Measurements from ENCODE around the gene TRAK1. TPM values are rescaled to one million over a fixed set of nuclear protein-coding genes. Genes with fewer than 3 reads are reported as not detected.

The TRAK1 gene
- total and polyA plus RNA-seq, 2 experiments from 2014 or later, result 28.6 to 74.5 TPM

GRCh38 chr3:42191443-42191747 is 100.2 kb downstream of the TRAK1 start:
- Histone ChIP-seq H3K9me3 (ENCODE audit: low read depth) (no peaks in the 10 kb centered on the region), H3K4me3 (no peak overlapping the region), H3K4me1 (ENCODE audit: low read depth) (no peaks in the 10 kb centered on the region), H3K36me3 (peaks cover 17% of the 10 kb centered on the region), H3K27ac (no peak overlapping the region), H3K27me3 (no peaks in the 10 kb centered on the region)
- no peak for DNase-seq (ENCODE audit: low read depth in 1 of 2, low spot score in 1 of 2)
- no peak for TF ChIP-seq CTCF (IDR thresholded peaks at IDR 0.05; ENCODE audit: low read depth, low read length)

- Histone ChIP-seq H3K9me3 (ENCODE audit: low read depth) (no peaks in the 10 kb centered on the region), H3K36me3 (peaks cover 24% of the 10 kb centered on the region), H3K27me3 (no peaks in the 10 kb centered on the region), H3K27ac (no peak overlapping the region), H3K4me3 (no peak overlapping the region), H3K4me1 (ENCODE audit: low read depth) (no peaks in the 10 kb centered on the region)
- peak in 1 of 2 donors; percentile 13 for DNase-seq (ENCODE audit: low read depth in 1 of 2, low spot score in 1 of 2)
- no peak for TF ChIP-seq CTCF (IDR thresholded peaks at IDR 0.05; ENCODE audit: low read depth, low read length)
Measured at GRCh38 chr3:42192334-42193200, 101.4 kb downstream of the TRAK1 start.

- no peak for TF ChIP-seq CTCF (IDR thresholded peaks at IDR 0.05; ENCODE audit: low read depth, low read length)
- Histone ChIP-seq H3K27me3 (no peaks in the 10 kb centered on the region), H3K27ac (no peak overlapping the region), H3K36me3 (peaks cover 44% of the 10 kb centered on the region), H3K4me3 (no peak overlapping the region), H3K9me3 (ENCODE audit: low read depth) (no peaks in the 10 kb centered on the region), H3K4me1 (ENCODE audit: low read depth) (no peaks in the 10 kb centered on the region)
- no peak for DNase-seq (ENCODE audit: low read depth in 1 of 2, low spot score in 1 of 2)
Measured at GRCh38 chr3:42194943-42195510, 103.9 kb downstream of the TRAK1 start.

GRCh38 chr3:42195879-42196330 is 104.7 kb downstream of the TRAK1 start:
- H3K27ac ChIP-seq, result no peak overlapping the region
- DNase-seq (ENCODE audit: low read depth in 1 of 2, low spot score in 1 of 2), result peak in 1 of 2 donors; percentile 13
- no peaks in the 10 kb centered on the region for H3K27me3 ChIP-seq
- peaks cover 53% of the 10 kb centered on the region for H3K36me3 ChIP-seq
- H3K4me1 ChIP-seq (ENCODE audit: low read depth), result no peaks in the 10 kb centered on the region
- no peaks in the 10 kb centered on the region for H3K9me3 ChIP-seq (ENCODE audit: low read depth)
- H3K4me3 ChIP-seq, result no peak overlapping the region
- TF ChIP-seq CTCF (IDR thresholded peaks at IDR 0.05; ENCODE audit: low read depth, low read length), result no peak

GRCh38 chr3:42198709-42199108 is 107.6 kb downstream of the TRAK1 start:
- Histone ChIP-seq H3K27me3 (no peaks in the 10 kb centered on the region), H3K4me3 (no peak overlapping the region), H3K9me3 (ENCODE audit: low read depth) (no peaks in the 10 kb centered on the region), H3K4me1 (ENCODE audit: low read depth) (no peaks in the 10 kb centered on the region), H3K36me3 (peaks cover 62% of the 10 kb centered on the region), H3K27ac (no peak overlapping the region)
- no peak for TF ChIP-seq CTCF (IDR thresholded peaks at IDR 0.05; ENCODE audit: low read depth, low read length)
- no peak for DNase-seq (ENCODE audit: low read depth in 1 of 2, low spot score in 1 of 2)
